IgD-negative memory B cell (primary cell): Measurements from ENCODE around the gene DEAF1. TPM values are rescaled to one million over a fixed set of nuclear protein-coding genes. Genes with fewer than 3 reads are reported as not detected.

Experiments used
- H3K27ac Mint-ChIP-seq, 3 donors: one replicate each; pipeline ENCODE4 v1.8.0; 2020 to 2022; ENCODE audit warnings: mild to moderate bottlenecking in 3 of 3, mixed read lengths in 3 of 3, moderate library complexity in 1 of 3
- H3K27me3 Mint-ChIP-seq: one replicate; pipeline ENCODE4 v1.8.0; 2021; ENCODE audit warnings: mixed read lengths
- H3K36me3 Mint-ChIP-seq: one replicate; pipeline ENCODE4 v1.8.0; 2020; ENCODE audit warnings: mild to moderate bottlenecking, mixed read lengths
- H3K4me1 Mint-ChIP-seq, 3 donors: one replicate each; pipeline ENCODE4 v1.8.0; 2020 to 2022; ENCODE audit warnings: mixed read lengths in 3 of 3, mild to moderate bottlenecking in 1 of 3
- H3K4me3 Mint-ChIP-seq, 4 donors: one replicate each; pipeline ENCODE4 v1.8.0; 2020 to 2022; ENCODE audit warnings: mild to moderate bottlenecking in 4 of 4, mixed read lengths in 4 of 4, moderate library complexity in 3 of 4
- H3K9me3 Mint-ChIP-seq, 3 donors: one replicate each; pipeline ENCODE4 v1.8.0; 2020 to 2021; ENCODE audit warnings: mixed read lengths in 3 of 3, mild to moderate bottlenecking in 1 of 3
- polyA plus RNA-seq: library from polyadenylated mRNA; unstranded; fragments of 300-500 nt; fragmentation: Illumina TruSeq; gene quantifications from one replicate; pipeline ENCODE4 v1.2.3, GENCODE V29; 2021

DEAF1 gene
- polyA plus RNA-seq, 1 donor from 2014 or later, result 25.6 TPM

GRCh38 chr11:625636-626268, 69.3 kb downstream of the DEAF1 start:
- peaks cover 27% of the 10 kb centered on the region for H3K27me3 Mint-ChIP-seq
- H3K27ac Mint-ChIP-seq, result no peak overlapping the region
- H3K9me3 Mint-ChIP-seq, result no peaks in the 10 kb centered on the region
- H3K4me1 Mint-ChIP-seq, result peaks cover 13 to 17% (median 14%) of the 10 kb centered on the region in 3 donors
- peak overlapping the region in 1 of 4 donors; percentile 43 for H3K4me3 Mint-ChIP-seq
- H3K36me3 Mint-ChIP-seq, result peaks cover 4% of the 10 kb centered on the region

- Mint-ChIP-seq H3K27ac (peak within 1 kb of the TSS in 1 of 3 donors; percentile 67), H3K36me3 (peaks cover 4% of the 10 kb centered on the region), H3K9me3 (no peaks in the 10 kb centered on the region), H3K27me3 (peaks cover 24% of the 10 kb centered on the region), H3K4me3 (peak within 1 kb of the TSS in 1 of 4 donors; percentile 43), H3K4me1 (peaks cover 13 to 17% (median 14%) of the 10 kb centered on the region in 3 donors)
These were observed 70.1 kb downstream of the DEAF1 start, which contains the start of gene CDHR5 for GRCh38 chr11:624705-625635. Gene CDHR5 (minus strand): TSS chr11:624955. CDS start chr11:624902, 53 bp downstream.

- peaks cover 8 to 11% (median 10%) of the 10 kb centered on the region in 3 donors for H3K4me1 Mint-ChIP-seq
These were observed 70.9 kb downstream of the DEAF1 start for GRCh38 chr11:623999-624704.

GRCh38 chr11:623349-623869, 71.6 kb downstream of the DEAF1 start:
- H3K27me3 Mint-ChIP-seq, result peaks cover 11% of the 10 kb centered on the region
- H3K36me3 Mint-ChIP-seq, result peaks cover 5% of the 10 kb centered on the region
- H3K9me3 Mint-ChIP-seq, result no peaks in the 10 kb centered on the region
- H3K4me3 Mint-ChIP-seq, result peak overlapping the region in 2 of 4 donors; percentile 47 to 58
- peak overlapping the region in 1 of 3 donors; percentile 67 for H3K27ac Mint-ChIP-seq
- H3K4me1 Mint-ChIP-seq, result peaks cover 2 to 5% (median 2%) of the 10 kb centered on the region in 3 donors

More at GRCh38 chr11:623999-624704, 70.9 kb downstream of the DEAF1 start:
- Mint-ChIP-seq H3K9me3 (no peaks in the 10 kb centered on the region), H3K27ac (peak overlapping the region in 1 of 3 donors; percentile 67), H3K27me3 (peaks cover 19% of the 10 kb centered on the region), H3K4me3 (no peak overlapping the region), H3K36me3 (peaks cover 4% of the 10 kb centered on the region)

GRCh38 chr11:621838-622237, 73.2 kb downstream of the DEAF1 start:
- Mint-ChIP-seq H3K4me3 (peak overlapping the region in 1 of 4 donors; percentile 58), H3K36me3 (peaks cover 7% of the 10 kb centered on the region), H3K9me3 (no peaks in the 10 kb centered on the region), H3K27me3 (peaks cover 3% of the 10 kb centered on the region), H3K4me1 (no peaks in the 10 kb centered on the region), H3K27ac (peak overlapping the region in 1 of 3 donors; percentile 25)

- peak overlapping the region in 1 of 3 donors; percentile 16 for H3K27ac Mint-ChIP-seq
- H3K4me3 Mint-ChIP-seq, result no peak overlapping the region
- H3K27me3 Mint-ChIP-seq, result peaks cover 3% of the 10 kb centered on the region
- H3K4me1 Mint-ChIP-seq, result peaks cover under 1 to 4% (median 2%) of the 10 kb centered on the region in 3 donors
- peaks cover 8% of the 10 kb centered on the region for H3K36me3 Mint-ChIP-seq
- no peaks in the 10 kb centered on the region for H3K9me3 Mint-ChIP-seq
These were observed 73.8 kb downstream of the DEAF1 start for GRCh38 chr11:620935-621814.

GRCh38 chr11:620201-620600, 74.8 kb downstream of the DEAF1 start:
- Mint-ChIP-seq H3K27ac (peak overlapping the region in 1 of 3 donors; percentile 35), H3K27me3 (peaks cover 3% of the 10 kb centered on the region), H3K4me3 (peak overlapping the region in 1 of 4 donors; percentile 41), H3K9me3 (no peaks in the 10 kb centered on the region), H3K36me3 (peaks cover 8% of the 10 kb centered on the region), H3K4me1 (peaks cover 4 to 6% (median 4%) of the 10 kb centered on the region in 3 donors)

GRCh38 chr11:619628-620050, 75.4 kb downstream of the DEAF1 start:
- peaks cover 8% of the 10 kb centered on the region for H3K36me3 Mint-ChIP-seq
- no peak overlapping the region for H3K4me3 Mint-ChIP-seq
- H3K27ac Mint-ChIP-seq, result peak overlapping the region in 2 of 3 donors; percentile 35 to 53
- H3K4me1 Mint-ChIP-seq, result peaks cover 4 to 6% (median 4%) of the 10 kb centered on the region in 3 donors
- H3K9me3 Mint-ChIP-seq, result no peaks in the 10 kb centered on the region
- peaks cover 3% of the 10 kb centered on the region for H3K27me3 Mint-ChIP-seq

- Mint-ChIP-seq H3K27me3 (peaks cover 3% of the 10 kb centered on the region), H3K9me3 (no peaks in the 10 kb centered on the region), H3K4me3 (no peak overlapping the region), H3K36me3 (peaks cover 8% of the 10 kb centered on the region), H3K27ac (peak overlapping the region in 1 of 3 donors; percentile 53), H3K4me1 (peaks cover 4 to 6% (median 6%) of the 10 kb centered on the region in 3 donors)
These were observed 76.0 kb downstream of the DEAF1 start for GRCh38 chr11:618856-619627.

GRCh38 chr11:617912-618682, 76.9 kb downstream of the DEAF1 start:
- no peaks in the 10 kb centered on the region for H3K9me3 Mint-ChIP-seq
- no peaks in the 10 kb centered on the region for H3K27me3 Mint-ChIP-seq
- H3K36me3 Mint-ChIP-seq, result peaks cover 5% of the 10 kb centered on the region
- H3K4me1 Mint-ChIP-seq, result peaks cover 4 to 6% (median 6%) of the 10 kb centered on the region in 3 donors
- H3K4me3 Mint-ChIP-seq, result peak overlapping the region in 1 of 4 donors; percentile 51
- H3K27ac Mint-ChIP-seq, result no peak overlapping the region

GRCh38 chr11:617199-617911, 77.7 kb downstream of the DEAF1 start:
- peaks cover 4 to 6% (median 6%) of the 10 kb centered on the region in 3 donors for H3K4me1 Mint-ChIP-seq
- no peaks in the 10 kb centered on the region for H3K9me3 Mint-ChIP-seq
- H3K36me3 Mint-ChIP-seq, result peaks cover 5% of the 10 kb centered on the region
- H3K4me3 Mint-ChIP-seq, result peak overlapping the region in 1 of 4 donors; percentile 89
- no peaks in the 10 kb centered on the region for H3K27me3 Mint-ChIP-seq
- H3K27ac Mint-ChIP-seq, result peak overlapping the region in 1 of 3 donors; percentile 92
